K562 (cell line): ENCODE results near the gene ZNF337. TPM values are rescaled to one million over a fixed set of nuclear protein-coding genes. Genes with fewer than 3 reads are reported as not detected.
A peak's percentile ranks its signal among the peaks of the same experiment; 100 is the strongest.

ENCODE experiments used
- BACH1 ChIP-seq: fragments of 200-800 bp; sonication (Bioruptor generic); IDR thresholded peaks from 2 replicates; pipeline ENCODE4 v1.6.1; 2016; ENCODE audit warnings: missing genetic modification characterization, missing compliant biosample characterization
- BCOR ChIP-seq: fragments of 450-650 bp; IDR thresholded peaks from 2 replicates; pipeline ENCODE4 v1.6.1; 2016
- BMI1 ChIP-seq: fragments of 150-350 bp; IDR thresholded peaks from 2 replicates; pipeline ENCODE4 v1.6.1; 2014; ENCODE audit warnings: low read length
- CBFA2T2 ChIP-seq: fragments of 450-650 bp; conservative IDR thresholded peaks from 2 replicates; pipeline ENCODE4 v1.6.1; 2017; ENCODE audit warnings: mild to moderate bottlenecking
- CEBPB ChIP-seq: fragments of 450-650 bp; IDR thresholded peaks from 2 replicates; pipeline ENCODE4 v1.6.1; 2016; ENCODE audit warnings: missing genetic modification characterization, missing compliant biosample characterization
- CEBPG ChIP-seq, 3 experiments: fragments of 200-800 bp in 1 of 3; sonication (Bioruptor generic) in 1 of 3; sonication (generic) in 1 of 3; formaldehyde crosslinking in 1 of 3; IDR thresholded peaks in 2 of 3; conservative IDR thresholded peaks in 1 of 3; 2 replicates each; pipeline versions ENCODE4 v1.6.1 to v1.8.0; 2016 to 2022; ENCODE audit warnings: missing compliant biosample characterization in 2 of 3, missing genetic modification characterization in 2 of 3, mild to moderate bottlenecking in 1 of 3, missing genetic modification reagents in 1 of 3
- DPF2 ChIP-seq: fragments of 450-650 bp; IDR thresholded peaks from 2 replicates; pipeline ENCODE4 v1.6.1; 2016
- NCOR1 ChIP-seq: fragments of 450-650 bp; IDR thresholded peaks from 2 replicates; pipeline ENCODE4 v1.6.1; 2016; ENCODE audit warnings: mild to moderate bottlenecking, moderate library complexity
- NFXL1 ChIP-seq: fragments of 450-650 bp; formaldehyde crosslinking; IDR thresholded peaks from 2 replicates; pipeline ENCODE4 v1.4.0; 2021; ENCODE audit warnings: mild to moderate bottlenecking
- NR3C1 ChIP-seq: sonication (generic); formaldehyde crosslinking; IDR thresholded peaks from 2 replicates; pipeline ENCODE4 v1.8.1; 2022; ENCODE audit warnings: missing genetic modification reagents
- RBFOX2 ChIP-seq: fragments of 200-400 bp; formaldehyde crosslinking; IDR thresholded peaks from 2 replicates; pipeline ENCODE4 v1.6.1; 2017; ENCODE audit warnings: low read depth, mild to moderate bottlenecking, low read length, moderate library complexity
- RBM25 ChIP-seq: fragments of 200-400 bp; formaldehyde crosslinking; IDR thresholded peaks from 2 replicates; pipeline ENCODE4 v1.6.1; 2018; ENCODE audit warnings: low read length, low read depth, moderate library complexity; ENCODE audit not compliant: severe bottlenecking
- RNF2 ChIP-seq: sonication (generic); IDR thresholded peaks from 2 replicates; pipeline ENCODE4 v1.6.1; 2016
- SREBF2 ChIP-seq: sonication (generic); formaldehyde crosslinking; IDR thresholded peaks from 2 replicates; pipeline ENCODE4 v1.4.0; 2020; ENCODE audit warnings: mild to moderate bottlenecking, missing genetic modification reagents
- TAF15 ChIP-seq: fragments of 200-400 bp; formaldehyde crosslinking; IDR thresholded peaks from 2 replicates; pipeline ENCODE4 v1.6.1; 2017; ENCODE audit warnings: mild to moderate bottlenecking, low read depth, low read length, moderate library complexity
- ZBTB17 ChIP-seq: fragments of 450-650 bp; formaldehyde crosslinking; IDR thresholded peaks from 2 replicates; pipeline ENCODE4 v1.4.0; 2020; ENCODE audit warnings: mild to moderate bottlenecking
- ZKSCAN1 ChIP-seq: fragments of 150-350 bp; IDR thresholded peaks from 2 replicates; pipeline ENCODE4 v1.6.1; 2016; ENCODE audit warnings: low read depth, low read length
- ZNF644 ChIP-seq: fragments of 200-800 bp; sonication (Bioruptor generic); IDR thresholded peaks from 2 replicates; pipeline ENCODE4 v1.6.1; 2016; ENCODE audit warnings: low read depth, missing genetic modification characterization, missing compliant biosample characterization
- ZNF695 ChIP-seq: fragments of 450-650 bp; formaldehyde crosslinking; IDR thresholded peaks from 2 replicates; pipeline ENCODE4 v1.4.0; 2020; ENCODE audit warnings: mild to moderate bottlenecking, moderate library complexity
- polyA plus RNA-seq, 8 experiments: library from polyadenylated mRNA; depleted of rRNA in 4 of 8; stranded (reverse) in 5 of 8; unstranded in 3 of 8; fragments of >200 nt; fragmentation: Nextera tagmentation in 2 of 8; fragmentation: Illumina TruSeq in 1 of 8; extraction: Ambion mirVana in 2 of 8; extraction: Trizol in 1 of 8; gene quantifications; 2 replicates each; pipeline versions ENCODE4 v1.2.1 to v1.2.3, GENCODE V29; 2011 to 2014; ENCODE audit warnings: inconsistent platforms in 1 of 8, missing spikeins in 1 of 8
- total RNA-seq, 7 experiments: library from RNA; depleted of rRNA in 6 of 7; stranded (reverse); fragments of >200 nt in 6 of 7; fragmentation: Illumina TruSeq in 2 of 7; extraction: Trizol in 2 of 7; gene quantifications; 2 replicates each; pipeline versions ENCODE4 v1.2.1 to v1.2.3, GENCODE V29; 2011 to 2021; ENCODE audit warnings: low replicate concordance in 1 of 7
- TF ChIP-seq, protein P1 (sequence below): fragments of 250-450 bp; sonication (Bioruptor Pico); IDR thresholded peaks from 2 replicates; pipeline ENCODE4 v1.5.0; 2021; ENCODE audit warnings: mild to moderate bottlenecking, borderline replicate concordance
- TF ChIP-seq, protein P2 (sequence below): fragments of 450-650 bp; IDR thresholded peaks from 2 replicates; pipeline ENCODE4 v1.6.1; 2016; ENCODE audit warnings: mild to moderate bottlenecking
- TF ChIP-seq, protein P3 (sequence below): sonication (generic); formaldehyde crosslinking; IDR thresholded peaks from 2 replicates; pipeline ENCODE4 v1.8.1; 2022; ENCODE audit warnings: missing genetic modification reagents

The ZNF337 gene
- total and polyA plus RNA-seq, 9 of the 15 experiments (the other 6 are each of a cell fraction or from before 2014, with no cell fraction given) = 0.25 to 5.6 (median 3.5) TPM

- TF ChIP-seq, protein P1, sequence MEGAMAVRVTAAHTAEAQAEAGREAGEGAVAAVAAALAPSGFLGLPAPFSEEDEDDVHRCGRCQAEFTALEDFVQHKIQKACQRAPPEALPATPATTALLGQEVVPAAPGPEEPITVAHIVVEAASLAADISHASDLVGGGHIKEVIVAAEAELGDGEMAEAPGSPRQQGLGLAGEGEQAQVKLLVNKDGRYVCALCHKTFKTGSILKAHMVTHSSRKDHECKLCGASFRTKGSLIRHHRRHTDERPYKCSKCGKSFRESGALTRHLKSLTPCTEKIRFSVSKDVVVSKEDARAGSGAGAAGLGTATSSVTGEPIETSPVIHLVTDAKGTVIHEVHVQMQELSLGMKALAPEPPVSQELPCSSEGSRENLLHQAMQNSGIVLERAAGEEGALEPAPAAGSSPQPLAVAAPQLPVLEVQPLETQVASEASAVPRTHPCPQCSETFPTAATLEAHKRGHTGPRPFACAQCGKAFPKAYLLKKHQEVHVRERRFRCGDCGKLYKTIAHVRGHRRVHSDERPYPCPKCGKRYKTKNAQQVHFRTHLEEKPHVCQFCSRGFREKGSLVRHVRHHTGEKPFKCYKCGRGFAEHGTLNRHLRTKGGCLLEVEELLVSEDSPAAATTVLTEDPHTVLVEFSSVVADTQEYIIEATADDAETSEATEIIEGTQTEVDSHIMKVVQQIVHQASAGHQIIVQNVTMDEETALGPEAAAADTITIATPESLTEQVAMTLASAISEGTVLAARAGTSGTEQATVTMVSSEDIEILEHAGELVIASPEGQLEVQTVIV = no peak
- no peak for TF ChIP-seq NCOR1
- no peak for TF ChIP-seq CEBPB
- no peak for TF ChIP-seq ZKSCAN1
- TF ChIP-seq CBFA2T2 = no peak
- TF ChIP-seq BACH1 (tag) = no peak
- no peak for TF ChIP-seq RBM25
- no peak for TF ChIP-seq ZNF695 (CRISPR knock-in tag)
- TF ChIP-seq, protein P2, sequence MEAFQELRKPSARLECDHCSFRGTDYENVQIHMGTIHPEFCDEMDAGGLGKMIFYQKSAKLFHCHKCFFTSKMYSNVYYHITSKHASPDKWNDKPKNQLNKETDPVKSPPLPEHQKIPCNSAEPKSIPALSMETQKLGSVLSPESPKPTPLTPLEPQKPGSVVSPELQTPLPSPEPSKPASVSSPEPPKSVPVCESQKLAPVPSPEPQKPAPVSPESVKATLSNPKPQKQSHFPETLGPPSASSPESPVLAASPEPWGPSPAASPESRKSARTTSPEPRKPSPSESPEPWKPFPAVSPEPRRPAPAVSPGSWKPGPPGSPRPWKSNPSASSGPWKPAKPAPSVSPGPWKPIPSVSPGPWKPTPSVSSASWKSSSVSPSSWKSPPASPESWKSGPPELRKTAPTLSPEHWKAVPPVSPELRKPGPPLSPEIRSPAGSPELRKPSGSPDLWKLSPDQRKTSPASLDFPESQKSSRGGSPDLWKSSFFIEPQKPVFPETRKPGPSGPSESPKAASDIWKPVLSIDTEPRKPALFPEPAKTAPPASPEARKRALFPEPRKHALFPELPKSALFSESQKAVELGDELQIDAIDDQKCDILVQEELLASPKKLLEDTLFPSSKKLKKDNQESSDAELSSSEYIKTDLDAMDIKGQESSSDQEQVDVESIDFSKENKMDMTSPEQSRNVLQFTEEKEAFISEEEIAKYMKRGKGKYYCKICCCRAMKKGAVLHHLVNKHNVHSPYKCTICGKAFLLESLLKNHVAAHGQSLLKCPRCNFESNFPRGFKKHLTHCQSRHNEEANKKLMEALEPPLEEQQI = no peak
- no peak for TF ChIP-seq ZBTB17 (CRISPR knock-in tag)
- no peak for TF ChIP-seq SREBF2 (CRISPR knock-in tag)
- TF ChIP-seq TAF15 = no peak
- TF ChIP-seq DPF2 = no peak
- no peak for TF ChIP-seq BMI1
- no peak for TF ChIP-seq NFXL1 (CRISPR knock-in tag)
- 0 out of 2 replicates have a peak, but pooled peaks have one; percentile 60 for TF ChIP-seq ZNF644 (tag)
- TF ChIP-seq, protein P3, sequence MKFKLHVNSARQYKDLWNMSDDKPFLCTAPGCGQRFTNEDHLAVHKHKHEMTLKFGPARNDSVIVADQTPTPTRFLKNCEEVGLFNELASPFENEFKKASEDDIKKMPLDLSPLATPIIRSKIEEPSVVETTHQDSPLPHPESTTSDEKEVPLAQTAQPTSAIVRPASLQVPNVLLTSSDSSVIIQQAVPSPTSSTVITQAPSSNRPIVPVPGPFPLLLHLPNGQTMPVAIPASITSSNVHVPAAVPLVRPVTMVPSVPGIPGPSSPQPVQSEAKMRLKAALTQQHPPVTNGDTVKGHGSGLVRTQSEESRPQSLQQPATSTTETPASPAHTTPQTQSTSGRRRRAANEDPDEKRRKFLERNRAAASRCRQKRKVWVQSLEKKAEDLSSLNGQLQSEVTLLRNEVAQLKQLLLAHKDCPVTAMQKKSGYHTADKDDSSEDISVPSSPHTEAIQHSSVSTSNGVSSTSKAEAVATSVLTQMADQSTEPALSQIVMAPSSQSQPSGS (CRISPR knock-in tag) = peak; percentile 51; the same call in 1 of the 2 replicates
- peak; percentile 86 for TF ChIP-seq RBFOX2
- no peak for TF ChIP-seq RNF2
- TF ChIP-seq NR3C1 (CRISPR knock-in tag) = 0 out of 2 replicates have a peak, but pooled peaks have one; percentile 35
- TF ChIP-seq BCOR = no peak
- no peak; the same call in 1 of the 2 replicates for TF ChIP-seq CEBPG (CRISPR knock-in tag; IDR thresholded peaks at IDR 0.05)
- TF ChIP-seq CEBPG (tag; conservative IDR thresholded peaks at IDR 0.05 in 1 of 2, IDR thresholded peaks at IDR 0.05 in 1 of 2) = no peak
These were observed at the start of gene ZNF337 (continued) for GRCh38 chr20:25696371-25697131.
